ENCODE data around the gene BARX2. TPM values are rescaled to one million over a fixed set of nuclear protein-coding genes. Genes with fewer than 3 reads are reported as not detected.

Gene BARX2
- polyA plus RNA-seq, 1 of the 3 experiments (the other 2 are of a cell fraction) = not detected

DNA sequence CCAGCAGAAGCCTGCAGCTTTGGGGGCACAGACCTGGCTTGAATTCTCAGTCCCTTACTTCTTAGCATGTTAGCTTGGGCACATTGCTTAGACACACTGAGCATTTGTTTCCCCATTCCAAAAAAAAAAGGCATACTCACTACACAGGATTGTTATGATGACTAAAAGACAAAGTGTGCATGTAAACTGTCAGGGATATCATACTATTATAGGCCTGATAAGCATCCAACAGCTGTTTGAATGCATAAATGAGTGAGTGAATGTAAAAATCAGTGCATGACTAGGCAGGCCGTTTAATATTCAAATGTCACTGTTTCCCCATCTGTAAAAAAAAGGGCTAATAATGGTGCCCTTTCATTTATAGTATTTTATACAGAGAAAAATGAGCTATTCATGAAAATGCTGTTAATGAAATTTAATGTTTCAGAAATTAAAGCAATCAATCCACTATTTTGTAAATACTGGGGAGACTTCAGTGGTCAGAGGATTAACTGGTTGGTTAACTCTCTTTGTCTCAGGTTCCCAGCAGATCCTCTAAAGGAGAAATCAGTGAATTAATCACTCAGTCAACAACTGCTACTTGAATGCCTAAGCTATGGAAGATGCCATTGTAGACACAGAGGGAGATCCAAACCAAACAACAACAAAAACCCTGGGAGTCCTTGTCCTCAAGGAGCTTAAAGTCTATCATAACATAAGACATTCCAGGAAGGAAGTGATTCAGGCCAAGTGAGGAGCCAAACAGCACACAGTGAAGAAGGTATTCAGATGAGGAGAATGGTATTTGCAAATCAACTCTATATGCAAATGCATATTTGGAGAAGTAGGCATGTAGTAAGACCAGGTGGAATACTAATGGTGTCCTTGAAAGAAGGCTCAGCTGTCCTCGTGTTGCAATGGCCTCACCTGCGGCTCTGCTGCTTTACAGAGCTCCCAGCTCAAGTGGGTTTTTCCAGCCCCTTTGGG is 26.8 kb downstream of the BARX2 start (continued):
- TF ChIP-seq TEAD4 (IDR thresholded peaks at IDR 0.05; ENCODE audit: borderline replicate concordance, insufficient read depth) (no peak), RCOR1 (IDR thresholded peaks at IDR 0.05; ENCODE audit: low read length) (no peak)

DNA sequence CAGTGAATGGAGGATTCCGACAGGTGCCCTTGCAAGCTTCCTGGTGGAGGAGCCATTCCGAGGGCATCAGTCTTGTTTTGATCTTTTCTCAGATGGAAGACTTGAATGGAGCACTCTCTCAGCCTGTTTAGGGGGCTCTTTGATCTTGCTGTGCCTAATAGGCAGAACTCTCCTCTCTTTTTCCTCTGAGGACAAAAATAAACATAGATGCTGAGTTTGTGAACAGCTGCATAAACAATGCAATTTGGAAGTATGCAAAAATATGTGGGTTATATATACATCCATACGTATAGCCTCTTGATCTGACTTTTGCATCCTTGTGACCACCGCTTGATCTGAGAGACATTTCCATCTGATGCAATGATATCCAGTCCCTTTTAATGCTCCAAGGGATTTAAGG is 29.1 kb downstream of the BARX2 start:
- POLR2A ChIA-PET = no interaction called here
- no peaks in the 10 kb centered on the region for H4K20me1 ChIP-seq (ENCODE audit: insufficient read depth)
- H3F3A ChIP-seq (replicated peaks; ENCODE audit: insufficient read depth) = no peaks in the 10 kb centered on the region
- TF ChIP-seq EZH2phosphoT487 (IDR thresholded peaks at IDR 0.05; ENCODE audit: borderline replicate concordance, low read depth) (no peak), SIN3A (IDR thresholded peaks at IDR 0.05; ENCODE audit: borderline replicate concordance, low read depth, low read length) (no peak), FOXM1 (IDR thresholded peaks at IDR 0.05; ENCODE audit: low read depth) (no peak), MXI1 (IDR thresholded peaks at IDR 0.05; ENCODE audit: low read depth, low read length) (no peak), JUND (IDR thresholded peaks at IDR 0.05) (no peak), TEAD4 (IDR thresholded peaks at IDR 0.05; ENCODE audit: borderline replicate concordance, insufficient read depth) (no peak), FOXJ3 (CRISPR knock-in tag; IDR thresholded peaks at IDR 0.05) (no peak), RAD21 (IDR thresholded peaks at IDR 0.05; ENCODE audit: low read length) (no peak), POLR2AphosphoS5 (IDR thresholded peaks at IDR 0.05; ENCODE audit: low read depth, low read length) (no peak), CHD2 (IDR thresholded peaks at IDR 0.05; ENCODE audit: low read length, partially characterized antibody) (no peak), NRF1 (IDR thresholded peaks at IDR 0.05; ENCODE audit: low read depth, low read length) (no peak), GABPA (IDR thresholded peaks at IDR 0.05; ENCODE audit: low read depth) (no peak), NFIC (IDR thresholded peaks at IDR 0.05; ENCODE audit: borderline replicate concordance) (no peak), TCF12 (IDR thresholded peaks at IDR 0.05) (no peak), ELF1 (IDR thresholded peaks at IDR 0.05) (no peak)
- TF ChIP-seq, protein P1, sequence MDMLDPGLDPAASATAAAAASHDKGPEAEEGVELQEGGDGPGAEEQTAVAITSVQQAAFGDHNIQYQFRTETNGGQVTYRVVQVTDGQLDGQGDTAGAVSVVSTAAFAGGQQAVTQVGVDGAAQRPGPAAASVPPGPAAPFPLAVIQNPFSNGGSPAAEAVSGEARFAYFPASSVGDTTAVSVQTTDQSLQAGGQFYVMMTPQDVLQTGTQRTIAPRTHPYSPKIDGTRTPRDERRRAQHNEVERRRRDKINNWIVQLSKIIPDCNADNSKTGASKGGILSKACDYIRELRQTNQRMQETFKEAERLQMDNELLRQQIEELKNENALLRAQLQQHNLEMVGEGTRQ (IDR thresholded peaks at IDR 0.05; ENCODE audit: borderline replicate concordance, low read depth, low read length) = no peak
- TF ChIP-seq, protein P2, sequence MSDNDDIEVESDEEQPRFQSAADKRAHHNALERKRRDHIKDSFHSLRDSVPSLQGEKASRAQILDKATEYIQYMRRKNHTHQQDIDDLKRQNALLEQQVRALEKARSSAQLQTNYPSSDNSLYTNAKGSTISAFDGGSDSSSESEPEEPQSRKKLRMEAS (IDR thresholded peaks at IDR 0.05; ENCODE audit: low read depth) = no peak
- TF ChIP-seq, protein P3, sequence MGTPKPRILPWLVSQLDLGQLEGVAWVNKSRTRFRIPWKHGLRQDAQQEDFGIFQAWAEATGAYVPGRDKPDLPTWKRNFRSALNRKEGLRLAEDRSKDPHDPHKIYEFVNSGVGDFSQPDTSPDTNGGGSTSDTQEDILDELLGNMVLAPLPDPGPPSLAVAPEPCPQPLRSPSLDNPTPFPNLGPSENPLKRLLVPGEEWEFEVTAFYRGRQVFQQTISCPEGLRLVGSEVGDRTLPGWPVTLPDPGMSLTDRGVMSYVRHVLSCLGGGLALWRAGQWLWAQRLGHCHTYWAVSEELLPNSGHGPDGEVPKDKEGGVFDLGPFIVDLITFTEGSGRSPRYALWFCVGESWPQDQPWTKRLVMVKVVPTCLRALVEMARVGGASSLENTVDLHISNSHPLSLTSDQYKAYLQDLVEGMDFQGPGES (IDR thresholded peaks at IDR 0.05; ENCODE audit: low read depth, low read length) = no peak
- TF ChIP-seq, protein P4, sequence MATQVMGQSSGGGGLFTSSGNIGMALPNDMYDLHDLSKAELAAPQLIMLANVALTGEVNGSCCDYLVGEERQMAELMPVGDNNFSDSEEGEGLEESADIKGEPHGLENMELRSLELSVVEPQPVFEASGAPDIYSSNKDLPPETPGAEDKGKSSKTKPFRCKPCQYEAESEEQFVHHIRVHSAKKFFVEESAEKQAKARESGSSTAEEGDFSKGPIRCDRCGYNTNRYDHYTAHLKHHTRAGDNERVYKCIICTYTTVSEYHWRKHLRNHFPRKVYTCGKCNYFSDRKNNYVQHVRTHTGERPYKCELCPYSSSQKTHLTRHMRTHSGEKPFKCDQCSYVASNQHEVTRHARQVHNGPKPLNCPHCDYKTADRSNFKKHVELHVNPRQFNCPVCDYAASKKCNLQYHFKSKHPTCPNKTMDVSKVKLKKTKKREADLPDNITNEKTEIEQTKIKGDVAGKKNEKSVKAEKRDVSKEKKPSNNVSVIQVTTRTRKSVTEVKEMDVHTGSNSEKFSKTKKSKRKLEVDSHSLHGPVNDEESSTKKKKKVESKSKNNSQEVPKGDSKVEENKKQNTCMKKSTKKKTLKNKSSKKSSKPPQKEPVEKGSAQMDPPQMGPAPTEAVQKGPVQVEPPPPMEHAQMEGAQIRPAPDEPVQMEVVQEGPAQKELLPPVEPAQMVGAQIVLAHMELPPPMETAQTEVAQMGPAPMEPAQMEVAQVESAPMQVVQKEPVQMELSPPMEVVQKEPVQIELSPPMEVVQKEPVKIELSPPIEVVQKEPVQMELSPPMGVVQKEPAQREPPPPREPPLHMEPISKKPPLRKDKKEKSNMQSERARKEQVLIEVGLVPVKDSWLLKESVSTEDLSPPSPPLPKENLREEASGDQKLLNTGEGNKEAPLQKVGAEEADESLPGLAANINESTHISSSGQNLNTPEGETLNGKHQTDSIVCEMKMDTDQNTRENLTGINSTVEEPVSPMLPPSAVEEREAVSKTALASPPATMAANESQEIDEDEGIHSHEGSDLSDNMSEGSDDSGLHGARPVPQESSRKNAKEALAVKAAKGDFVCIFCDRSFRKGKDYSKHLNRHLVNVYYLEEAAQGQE (IDR thresholded peaks at IDR 0.05; ENCODE audit: low read depth, low read length) = no peak
- TF ChIP-seq, protein P5, sequence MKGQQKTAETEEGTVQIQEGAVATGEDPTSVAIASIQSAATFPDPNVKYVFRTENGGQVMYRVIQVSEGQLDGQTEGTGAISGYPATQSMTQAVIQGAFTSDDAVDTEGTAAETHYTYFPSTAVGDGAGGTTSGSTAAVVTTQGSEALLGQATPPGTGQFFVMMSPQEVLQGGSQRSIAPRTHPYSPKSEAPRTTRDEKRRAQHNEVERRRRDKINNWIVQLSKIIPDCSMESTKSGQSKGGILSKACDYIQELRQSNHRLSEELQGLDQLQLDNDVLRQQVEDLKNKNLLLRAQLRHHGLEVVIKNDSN (IDR thresholded peaks at IDR 0.05; ENCODE audit: borderline replicate concordance, low read depth) = no peak
- H3K9me2 ChIP-seq = no peaks in the 10 kb centered on the region
- CTCF ChIA-PET = no interaction called here
- 37% methylated on average over 4 of the region's 4 CpGs for WGBS (ENCODE audit: low lambda C conversion rate)
- peaks cover 16% of the 10 kb centered on the region; the same call in 1 of the 2 replicates for H3K27me3 ChIP-seq (ENCODE audit: insufficient read depth)
- H3K36me3 ChIP-seq (replicated peaks in 1 of 2; ENCODE audit: control insufficient read depth in 1 of 2, insufficient read depth in 2 of 2, low read length in 1 of 2) = no peaks in the 10 kb centered on the region
- H3K4me2 ChIP-seq = no peak overlapping the region
- no peak for DNase-seq
- no peaks in the 10 kb centered on the region; a peak in 1 of 4 replicates for H3K4me1 ChIP-seq (ENCODE audit: control insufficient read depth in 1 of 2, insufficient read depth in 2 of 2, low read depth in 1 of 2, low read length in 1 of 2)
- H3K9ac ChIP-seq = no peak overlapping the region
- H3K79me2 ChIP-seq (ENCODE audit: insufficient read depth) = no peaks in the 10 kb centered on the region
- no peaks in the 10 kb centered on the region for H3K9me3 ChIP-seq
- no peak overlapping the region for H3K4me3 ChIP-seq (ENCODE audit: low read depth in 2 of 2, low read length in 1 of 2)
- no peak overlapping the region for H3K27ac ChIP-seq (ENCODE audit: low read depth in 2 of 2, low read length in 1 of 2)
- H2AFZ ChIP-seq (ENCODE audit: low read depth) = no peak overlapping the region
